Stimulated activated CD4-positive, alpha-beta T cell treated with anti-CD3 and anti-CD28 coated beads, Interleukin-15, amount 100 ng/mL, for 24 hours (primary cell): ENCODE data around the gene CHRM3.

Experiments used
- DNase-seq: peaks from one replicate; pipeline ENCODE4 v3.0.0-alpha.2; 2020

The CHRM3 gene

GRCh38 chr1:239417221-239417620, 30.9 kb downstream of the CHRM3 start:
- DNase-seq = no peak

- DNase-seq = no peak
These were observed 31.7 kb downstream of the CHRM3 start for GRCh38 chr1:239417986-239418640.

- DNase-seq = no peak
These were observed 32.3 kb downstream of the CHRM3 start for GRCh38 chr1:239418681-239419080.

GRCh38 chr1:239421811-239422210, 35.4 kb downstream of the CHRM3 start:
- no peak for DNase-seq

GRCh38 chr1:239422818-239423217, 36.5 kb downstream of the CHRM3 start:
- DNase-seq = no peak

- no peak for DNase-seq
These were observed 40.6 kb downstream of the CHRM3 start for GRCh38 chr1:239426821-239427475.

GRCh38 chr1:239427712-239428111, 41.3 kb downstream of the CHRM3 start:
- no peak for DNase-seq

GRCh38 chr1:239428120-239428710, 41.8 kb downstream of the CHRM3 start:
- no peak for DNase-seq

- DNase-seq = no peak
These were observed 42.8 kb downstream of the CHRM3 start for GRCh38 chr1:239429163-239429562.

- DNase-seq = no peak
These were observed 45.9 kb downstream of the CHRM3 start for GRCh38 chr1:239432255-239432654.

- no peak for DNase-seq
These were observed 47.8 kb downstream of the CHRM3 start for GRCh38 chr1:239434181-239434580.
